Adipocyte (in vitro differentiated cells): ENCODE measurements around the gene TOMM22.

Experiments
- DNase-seq: peaks from one replicate; pipeline ENCODE4 v3.0.0-alpha.2; 2015; ENCODE audit warnings: low read depth
- H3K27me3 ChIP-seq: replicated peaks from 2 replicates; pipeline ENCODE4 v1.7.0; 2013; ENCODE audit warnings: mild to moderate bottlenecking, low read length, moderate library complexity; ENCODE audit not compliant: control insufficient read depth, insufficient read depth
- H3K36me3 ChIP-seq: 2 replicates; pipeline ENCODE4 v1.7.0; 2013; ENCODE audit warnings: low read length, mild to moderate bottlenecking, moderate library complexity; ENCODE audit not compliant: control insufficient read depth, insufficient read depth, severe bottlenecking
- H3K4me1 ChIP-seq: 2 replicates; pipeline ENCODE4 v1.7.0; 2013; ENCODE audit warnings: mild to moderate bottlenecking, low read length, moderate library complexity; ENCODE audit not compliant: control insufficient read depth, insufficient read depth
- H3K4me3 ChIP-seq: 2 replicates; pipeline ENCODE4 v1.7.0; 2013; ENCODE audit warnings: mild to moderate bottlenecking, low read length, moderate library complexity
- H3K9ac ChIP-seq: 2 replicates; pipeline ENCODE4 v1.7.0; 2013; ENCODE audit warnings: mild to moderate bottlenecking, low read length, moderate library complexity
- H3K9me3 ChIP-seq: 2 replicates; pipeline ENCODE4 v1.7.0; 2013; ENCODE audit warnings: mild to moderate bottlenecking, low read length, moderate library complexity; ENCODE audit not compliant: control insufficient read depth

Gene TOMM22

DNA sequence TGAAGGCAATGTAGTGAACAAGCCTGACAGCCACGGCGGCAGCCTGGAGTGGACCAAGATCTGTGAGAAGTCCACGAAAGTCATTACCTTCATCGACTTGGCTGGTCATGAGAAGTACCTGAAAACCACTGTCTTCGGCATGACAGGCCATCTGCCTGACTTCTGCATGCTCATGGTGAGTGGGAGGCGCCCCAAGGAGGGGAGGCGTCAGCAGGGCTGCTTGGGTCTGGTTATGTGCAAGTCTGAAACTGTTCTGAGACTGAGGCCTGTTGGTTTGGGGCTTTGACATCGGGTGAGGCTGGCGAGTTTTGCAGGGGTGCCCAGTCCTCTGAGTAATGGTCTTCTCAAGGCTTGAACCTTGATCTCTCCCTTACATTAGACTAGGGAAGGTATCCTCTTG is 35.1 kb downstream of the TOMM22 start:
- no peaks in the 10 kb centered on the region for H3K27me3 ChIP-seq
- no peak overlapping the region for H3K4me3 ChIP-seq
- peaks cover 18% of the 10 kb centered on the region for H3K36me3 ChIP-seq
- H3K9me3 ChIP-seq = no peaks in the 10 kb centered on the region
- DNase-seq = no peak
- peaks cover 11% of the 10 kb centered on the region for H3K4me1 ChIP-seq
- no peak overlapping the region for H3K9ac ChIP-seq

DNA sequence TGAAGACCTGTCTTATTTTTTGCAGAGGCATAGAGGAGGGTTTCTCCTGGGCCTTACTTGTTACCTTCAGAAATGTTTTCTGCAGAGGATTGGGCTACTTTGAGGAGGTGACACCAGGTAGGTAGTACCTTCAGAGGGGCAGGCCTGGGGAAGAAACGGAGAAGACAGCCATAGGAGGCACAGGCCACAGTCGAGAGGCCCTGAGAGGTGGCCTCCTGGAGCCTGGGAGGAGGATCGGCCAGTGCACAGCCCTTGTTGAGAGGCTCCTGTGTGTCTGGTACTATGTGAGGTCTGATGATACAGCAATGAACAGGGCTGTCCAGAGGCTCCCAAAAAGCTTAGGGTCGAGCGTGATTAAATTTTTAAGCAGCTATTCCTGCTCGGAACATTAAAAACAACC is 35.5 kb downstream of the TOMM22 start:
- no peak for DNase-seq
- Histone ChIP-seq H3K27me3 (no peaks in the 10 kb centered on the region), H3K9ac (no peak overlapping the region), H3K9me3 (no peaks in the 10 kb centered on the region), H3K4me3 (no peak overlapping the region), H3K4me1 (peaks cover 11% of the 10 kb centered on the region), H3K36me3 (peaks cover 22% of the 10 kb centered on the region)

GRCh38 chr22:38718414-38718813 is 36.7 kb downstream of the TOMM22 start:
- Histone ChIP-seq H3K4me1 (peaks cover 11% of the 10 kb centered on the region), H3K36me3 (peaks cover 34% of the 10 kb centered on the region), H3K4me3 (peak overlapping the region; percentile 1), H3K9ac (no peak overlapping the region), H3K9me3 (no peaks in the 10 kb centered on the region), H3K27me3 (no peaks in the 10 kb centered on the region)
- peak; percentile 93 for DNase-seq

DNA sequence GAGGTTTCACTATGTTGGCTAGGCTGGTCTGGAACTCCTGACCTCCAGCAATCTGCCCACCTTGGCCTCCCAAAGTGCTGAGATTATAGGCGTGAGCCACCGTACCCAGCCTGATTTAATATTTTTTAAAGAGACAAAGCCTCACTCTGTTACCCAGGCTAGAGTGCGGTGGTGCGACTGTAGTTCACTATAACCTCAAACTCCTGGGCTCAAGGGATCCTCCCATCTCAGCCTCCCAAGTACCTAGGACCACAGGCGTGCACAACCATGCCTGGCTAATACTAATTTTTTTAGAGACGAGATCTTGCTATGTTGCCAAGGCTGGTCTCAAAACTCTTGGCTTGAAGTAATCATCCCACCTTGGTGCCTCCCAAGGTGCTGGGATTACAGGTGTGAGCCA is 37.4 kb downstream of the TOMM22 start:
- H3K36me3 ChIP-seq = peaks cover 41% of the 10 kb centered on the region

DNA sequence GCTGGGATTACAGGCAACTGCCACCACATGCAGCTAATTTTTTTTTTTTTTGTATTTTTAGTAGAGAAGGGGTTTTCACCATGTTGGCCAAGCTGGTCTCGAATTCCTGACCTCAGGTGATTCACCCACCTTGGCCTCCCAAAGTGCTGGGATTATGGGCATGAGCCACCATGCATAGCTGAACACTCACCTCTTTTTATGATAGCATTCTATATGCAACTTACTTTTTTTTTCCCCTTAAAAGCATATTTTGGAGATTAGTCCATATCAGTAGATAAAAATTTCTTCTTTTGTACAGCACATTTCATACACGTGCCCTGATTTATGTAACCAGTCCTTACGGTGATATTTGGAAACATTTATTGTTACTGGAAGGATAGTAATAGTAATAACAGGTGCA is 38.6 kb downstream of the TOMM22 start:
- Histone ChIP-seq H3K4me3 (no peak overlapping the region), H3K9ac (no peak overlapping the region), H3K36me3 (peaks cover 52% of the 10 kb centered on the region), H3K9me3 (no peaks in the 10 kb centered on the region), H3K4me1 (peaks cover 11% of the 10 kb centered on the region), H3K27me3 (no peaks in the 10 kb centered on the region)
- DNase-seq = no peak

More for the DNA sequence above, 37.4 kb downstream of the TOMM22 start:
- Histone ChIP-seq H3K9ac (no peak overlapping the region), H3K4me1 (peaks cover 11% of the 10 kb centered on the region), H3K9me3 (no peaks in the 10 kb centered on the region), H3K4me3 (no peak overlapping the region), H3K27me3 (no peaks in the 10 kb centered on the region)
- no peak for DNase-seq

DNA sequence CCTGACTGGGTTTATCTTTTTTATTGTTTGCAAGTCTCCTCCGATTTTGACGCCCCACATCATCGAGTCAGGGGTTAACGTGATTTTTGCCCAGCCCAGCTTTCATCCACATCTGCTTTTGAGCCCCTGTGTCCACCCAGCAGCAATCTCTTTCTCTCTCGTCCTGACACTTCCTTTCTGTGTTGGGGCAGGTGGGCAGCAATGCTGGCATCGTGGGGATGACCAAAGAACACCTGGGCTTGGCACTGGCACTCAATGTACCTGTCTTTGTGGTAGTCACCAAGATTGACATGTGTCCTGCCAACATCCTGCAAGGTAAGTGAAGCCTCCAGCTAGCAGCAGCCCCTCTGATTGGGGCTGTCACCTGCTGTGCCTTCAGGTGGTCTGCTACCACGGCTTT is 39.8 kb downstream of the TOMM22 start:
- Histone ChIP-seq H3K9ac (no peak overlapping the region), H3K36me3 (peaks cover 52% of the 10 kb centered on the region), H3K4me3 (no peak overlapping the region), H3K27me3 (no peaks in the 10 kb centered on the region), H3K4me1 (peaks cover 11% of the 10 kb centered on the region), H3K9me3 (no peaks in the 10 kb centered on the region)
- no peak for DNase-seq

DNA sequence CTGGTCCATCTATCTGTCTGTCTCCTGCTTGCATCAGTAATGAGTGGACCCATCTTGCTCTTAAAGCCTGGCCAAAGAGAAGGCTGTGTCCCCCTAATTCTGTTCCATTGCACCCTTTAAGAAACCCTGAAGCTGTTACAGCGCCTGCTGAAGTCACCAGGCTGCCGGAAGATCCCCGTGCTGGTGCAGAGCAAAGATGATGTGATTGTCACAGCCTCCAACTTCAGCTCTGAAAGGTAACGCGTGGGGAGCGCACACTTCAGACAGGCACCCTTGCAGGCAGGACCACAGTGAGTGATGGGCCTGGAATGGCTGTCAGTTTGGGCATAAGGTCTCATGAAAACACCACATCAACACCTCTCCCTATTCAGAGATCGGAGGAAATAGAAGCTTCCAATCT is 42.4 kb downstream of the TOMM22 start:
- Histone ChIP-seq H3K4me1 (peaks cover 11% of the 10 kb centered on the region), H3K9me3 (no peaks in the 10 kb centered on the region), H3K4me3 (no peak overlapping the region), H3K27me3 (no peaks in the 10 kb centered on the region), H3K9ac (no peak overlapping the region), H3K36me3 (peaks cover 70% of the 10 kb centered on the region)
- DNase-seq = no peak

- H3K9me3 ChIP-seq = no peaks in the 10 kb centered on the region
- peaks cover 11% of the 10 kb centered on the region for H3K4me1 ChIP-seq
- H3K9ac ChIP-seq = no peak overlapping the region
- peaks cover 79% of the 10 kb centered on the region for H3K36me3 ChIP-seq
- H3K4me3 ChIP-seq = no peak overlapping the region
- DNase-seq = peak; percentile 44
- no peaks in the 10 kb centered on the region for H3K27me3 ChIP-seq
Observed at GRCh38 chr22:38724926-38725571, 43.3 kb downstream of the TOMM22 start.

GRCh38 chr22:38725900-38726655 is 44.3 kb downstream of the TOMM22 start:
- Histone ChIP-seq H3K4me3 (no peak overlapping the region), H3K36me3 (peaks cover 89% of the 10 kb centered on the region), H3K9me3 (no peaks in the 10 kb centered on the region), H3K4me1 (peaks cover 11% of the 10 kb centered on the region), H3K27me3 (no peaks in the 10 kb centered on the region), H3K9ac (no peak overlapping the region)
- DNase-seq = no peak

GRCh38 chr22:38727123-38727522 is 45.4 kb downstream of the TOMM22 start:
- Histone ChIP-seq H3K9ac (no peak overlapping the region), H3K4me3 (no peak overlapping the region), H3K36me3 (peaks cover 91% of the 10 kb centered on the region), H3K4me1 (peaks cover 11% of the 10 kb centered on the region), H3K9me3 (no peaks in the 10 kb centered on the region), H3K27me3 (no peaks in the 10 kb centered on the region)
- no peak for DNase-seq

DNA sequence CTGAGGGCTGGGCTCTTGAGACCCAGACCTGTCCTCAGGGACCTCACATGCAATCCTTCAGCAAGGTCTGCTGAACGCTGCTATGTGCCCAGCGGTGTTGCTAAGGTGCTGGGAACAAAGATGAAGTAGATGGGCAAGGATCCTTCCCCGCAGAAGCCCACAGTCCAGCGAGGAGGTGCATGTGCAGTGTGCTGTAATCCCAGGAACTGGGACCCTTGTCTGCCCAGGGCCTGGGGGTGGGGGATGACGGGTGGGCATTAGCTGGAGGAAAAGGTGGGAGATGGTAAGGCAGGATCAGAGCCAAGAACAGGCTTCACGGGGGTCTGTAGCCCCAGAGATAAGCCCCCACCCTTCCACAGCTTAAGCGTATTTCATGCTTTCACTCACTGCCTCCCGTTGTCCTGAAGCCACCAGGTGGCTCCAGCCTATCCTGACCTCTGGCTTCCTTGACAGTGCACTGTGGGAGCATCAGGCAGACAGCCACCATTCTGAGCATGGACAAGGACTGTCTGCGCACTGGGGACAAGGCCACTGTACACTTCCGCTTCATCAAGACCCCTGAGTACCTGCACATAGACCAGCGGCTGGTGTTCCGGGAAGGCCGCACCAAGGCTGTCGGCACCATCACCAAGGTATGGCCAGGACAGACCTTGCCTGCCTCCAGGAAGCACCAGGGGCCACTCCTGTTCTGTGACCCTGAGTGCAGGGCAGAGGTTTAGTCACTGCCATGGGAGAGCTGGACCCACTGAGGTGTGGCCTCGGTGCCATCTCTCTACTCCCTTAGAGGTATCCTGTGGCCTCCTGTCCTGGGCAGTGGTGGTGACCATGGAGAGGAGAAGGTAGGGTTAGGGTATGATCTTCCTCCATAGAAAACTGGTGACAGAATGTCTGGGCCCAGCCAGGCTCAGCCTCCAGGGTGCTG is 46.0 kb downstream of the TOMM22 start:
- Histone ChIP-seq H3K4me3 (no peak overlapping the region), H3K36me3 (peaks cover 87% of the 10 kb centered on the region), H3K9me3 (no peaks in the 10 kb centered on the region), H3K27me3 (no peaks in the 10 kb centered on the region), H3K9ac (no peak overlapping the region), H3K4me1 (peaks cover 11% of the 10 kb centered on the region)
- DNase-seq = no peak
